ACC112 (cell line): ENCODE data around the gene ARSB.

Experiments used
- H2AFZ ChIP-seq: fragments of 200-600 bp; sonication (generic); one replicate; pipeline ENCODE4 v1.6.0; 2017; ENCODE audit warnings: antibody characterized with exemption, low read length; ENCODE audit not compliant: unreplicated experiment
- H3K27ac ChIP-seq: fragments of 200-600 bp; sonication (generic); 2 replicates; pipeline ENCODE4 v1.5.1; 2014; ENCODE audit warnings: low read depth, mild to moderate bottlenecking, antibody characterized with exemption, low read length, moderate library complexity
- H3K27me3 ChIP-seq: fragments of 200-600 bp; sonication (generic); 2 replicates; pipeline ENCODE4 v1.6.1; 2014; ENCODE audit warnings: mild to moderate bottlenecking, antibody characterized with exemption, low read length, moderate library complexity, mixed read lengths; ENCODE audit not compliant: insufficient read depth
- H3K36me3 ChIP-seq: fragments of 200-600 bp; sonication (generic); 2 replicates; pipeline ENCODE4 v1.6.1; 2016; ENCODE audit warnings: mild to moderate bottlenecking, antibody characterized with exemption, low read length, moderate library complexity, mixed read lengths; ENCODE audit not compliant: insufficient read depth
- H3K4me1 ChIP-seq: fragments of 200-600 bp; sonication (generic); one replicate; pipeline ENCODE4 v1.6.1; 2016; ENCODE audit warnings: low read length, mixed read lengths; ENCODE audit not compliant: insufficient read depth, unreplicated experiment, control insufficient read depth
- H3K4me3 ChIP-seq: fragments of 200-600 bp; sonication (generic); 2 replicates; pipeline ENCODE4 v1.5.1; 2014; ENCODE audit warnings: mild to moderate bottlenecking, low read depth, low read length
- H3K79me2 ChIP-seq: fragments of 200-600 bp; sonication (generic); one replicate; pipeline ENCODE4 v1.6.0; 2016; ENCODE audit warnings: low read length; ENCODE audit not compliant: control insufficient read depth, unreplicated experiment, insufficient read depth

The ARSB gene

GRCh38 chr5:78821536-78822021 is 163.5 kb downstream of the ARSB start:
- H3K4me3 ChIP-seq = no peak overlapping the region
- H3K36me3 ChIP-seq = no peaks in the 10 kb centered on the region
- H3K4me1 ChIP-seq = no peaks in the 10 kb centered on the region
- H2AFZ ChIP-seq = no peak overlapping the region
- H3K27me3 ChIP-seq = no peaks in the 10 kb centered on the region
- no peaks in the 10 kb centered on the region for H3K79me2 ChIP-seq
- no peak overlapping the region for H3K27ac ChIP-seq

GRCh38 chr5:78819707-78820106 is 165.4 kb downstream of the ARSB start:
- Histone ChIP-seq H2AFZ (no peak overlapping the region), H3K4me3 (no peak overlapping the region), H3K79me2 (no peaks in the 10 kb centered on the region), H3K36me3 (no peaks in the 10 kb centered on the region), H3K4me1 (no peaks in the 10 kb centered on the region), H3K27ac (no peak overlapping the region), H3K27me3 (no peaks in the 10 kb centered on the region)

DNA sequence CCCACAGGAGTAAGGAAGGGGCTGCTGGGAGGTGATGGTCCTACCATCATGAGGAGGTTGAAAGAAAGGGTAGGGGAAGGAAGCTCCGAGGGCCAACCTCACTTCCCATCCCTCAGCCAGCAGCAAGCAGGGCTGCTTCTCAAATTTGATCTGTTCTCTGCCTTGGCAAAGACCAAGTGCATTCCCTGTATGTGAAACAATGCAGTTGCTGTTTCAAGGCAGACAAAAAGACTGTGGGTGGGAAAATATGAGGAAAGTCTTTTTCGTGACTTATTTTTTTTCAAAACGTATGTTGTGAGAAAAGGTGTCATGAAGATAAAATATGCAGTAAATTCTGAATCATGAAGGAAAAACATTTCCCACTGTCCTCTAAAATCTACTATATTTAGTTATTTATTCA is 165.9 kb downstream of the ARSB start:
- Histone ChIP-seq H3K27me3 (no peaks in the 10 kb centered on the region), H3K27ac (no peak overlapping the region), H3K4me1 (no peaks in the 10 kb centered on the region), H3K79me2 (no peaks in the 10 kb centered on the region), H3K36me3 (no peaks in the 10 kb centered on the region), H2AFZ (no peak overlapping the region), H3K4me3 (no peak overlapping the region)

DNA sequence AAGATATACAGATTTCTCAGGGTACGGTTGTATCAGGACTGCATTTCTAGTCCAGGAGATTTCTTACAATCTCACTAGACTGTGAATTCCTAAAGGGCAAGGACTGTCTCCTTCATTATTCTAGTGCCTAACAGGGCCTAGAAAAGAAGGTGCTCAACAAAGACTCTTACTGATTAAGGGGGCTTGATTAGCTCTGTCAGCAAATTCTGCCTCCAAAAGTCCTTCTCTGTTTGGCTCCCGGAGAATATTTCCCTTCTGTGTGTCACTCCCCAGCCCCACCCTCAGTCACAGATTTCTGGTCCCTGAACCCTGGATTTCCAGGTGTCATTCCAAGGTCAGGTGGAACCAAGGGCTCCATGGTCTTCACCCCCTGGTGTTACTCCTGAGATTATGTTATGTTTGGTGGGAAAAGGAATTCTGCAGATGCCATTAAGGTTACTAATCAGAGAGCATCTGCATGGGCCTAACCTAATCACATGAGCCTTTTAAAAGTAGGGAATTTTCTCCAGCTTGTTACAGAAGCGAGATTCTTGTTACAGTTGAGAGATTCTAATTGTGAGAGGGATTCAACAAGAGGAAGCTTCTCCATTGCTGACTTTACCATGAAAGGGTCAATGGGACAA is 168.9 kb downstream of the ARSB start:
- H3K27me3 ChIP-seq = no peaks in the 10 kb centered on the region
- H3K36me3 ChIP-seq = no peaks in the 10 kb centered on the region
- no peak overlapping the region for H2AFZ ChIP-seq
- H3K4me3 ChIP-seq = no peak overlapping the region
- H3K4me1 ChIP-seq = no peaks in the 10 kb centered on the region
- H3K27ac ChIP-seq = no peak overlapping the region
- no peaks in the 10 kb centered on the region for H3K79me2 ChIP-seq

GRCh38 chr5:78813906-78814530 is 171.1 kb downstream of the ARSB start:
- Histone ChIP-seq H3K4me1 (no peaks in the 10 kb centered on the region), H3K79me2 (no peaks in the 10 kb centered on the region), H3K4me3 (no peak overlapping the region), H3K27ac (no peak overlapping the region), H3K27me3 (no peaks in the 10 kb centered on the region), H3K36me3 (no peaks in the 10 kb centered on the region), H2AFZ (no peak overlapping the region)

GRCh38 chr5:78813286-78813685 is 171.8 kb downstream of the ARSB start:
- Histone ChIP-seq H3K36me3 (no peaks in the 10 kb centered on the region), H2AFZ (no peak overlapping the region), H3K79me2 (no peaks in the 10 kb centered on the region), H3K27ac (no peak overlapping the region), H3K27me3 (no peaks in the 10 kb centered on the region), H3K4me3 (no peak overlapping the region), H3K4me1 (no peaks in the 10 kb centered on the region)

DNA sequence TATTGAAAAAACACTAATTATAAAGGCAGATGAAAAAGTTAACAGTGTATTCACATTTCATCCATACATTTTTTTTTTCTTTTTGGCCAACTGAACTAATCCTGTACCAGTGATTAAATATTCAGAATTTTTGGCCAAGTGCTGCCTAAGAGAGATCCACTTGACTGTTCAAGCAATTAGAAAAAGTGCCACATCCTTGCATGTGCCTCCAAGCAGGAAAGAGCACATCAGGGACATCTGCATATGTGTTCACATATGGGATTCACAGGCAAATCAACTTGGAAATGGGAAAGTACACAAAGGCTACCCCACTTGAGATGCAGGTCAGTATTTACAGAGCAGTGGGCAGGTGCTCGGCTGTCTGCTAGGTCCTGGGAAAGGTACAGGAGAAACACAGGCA is 173.2 kb downstream of the ARSB start:
- Histone ChIP-seq H3K36me3 (no peaks in the 10 kb centered on the region), H3K4me3 (no peak overlapping the region), H3K27ac (no peak overlapping the region), H3K4me1 (peaks cover 5% of the 10 kb centered on the region), H3K79me2 (no peaks in the 10 kb centered on the region), H3K27me3 (no peaks in the 10 kb centered on the region), H2AFZ (no peak overlapping the region)

GRCh38 chr5:78811121-78811817 is 173.8 kb downstream of the ARSB start:
- H2AFZ ChIP-seq = no peak overlapping the region
- H3K27me3 ChIP-seq = no peaks in the 10 kb centered on the region
- H3K36me3 ChIP-seq = no peaks in the 10 kb centered on the region
- H3K27ac ChIP-seq = no peak overlapping the region
- H3K79me2 ChIP-seq = no peaks in the 10 kb centered on the region
- peaks cover 11% of the 10 kb centered on the region for H3K4me1 ChIP-seq
- no peak overlapping the region for H3K4me3 ChIP-seq

- Histone ChIP-seq H3K79me2 (no peaks in the 10 kb centered on the region), H3K4me3 (no peak overlapping the region), H2AFZ (no peak overlapping the region), H3K27me3 (no peaks in the 10 kb centered on the region), H3K36me3 (no peaks in the 10 kb centered on the region), H3K27ac (no peak overlapping the region), H3K4me1 (peaks cover 13% of the 10 kb centered on the region)
Observed at GRCh38 chr5:78810098-78810920, 174.8 kb downstream of the ARSB start.

DNA sequence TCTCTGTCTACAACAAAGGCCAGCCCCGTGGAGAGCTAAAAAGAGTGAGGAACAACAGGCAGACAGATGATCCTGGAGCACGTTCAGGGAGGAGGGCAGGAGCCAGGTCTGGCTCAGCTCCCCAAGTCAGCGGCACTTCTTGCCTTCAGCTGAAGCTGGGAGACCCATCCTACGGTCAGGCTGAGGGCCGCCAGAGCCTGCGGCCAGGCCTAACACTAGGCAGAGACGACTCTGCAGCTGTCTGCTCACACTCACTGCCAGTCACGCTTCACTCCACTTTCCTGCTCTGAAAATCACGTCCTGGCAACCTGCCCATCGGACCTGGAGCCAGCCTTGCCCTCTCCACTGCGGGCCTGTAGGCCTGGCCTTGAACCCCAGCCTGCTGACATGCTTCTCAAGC is 175.7 kb downstream of the ARSB start:
- Histone ChIP-seq H3K27ac (no peak overlapping the region), H3K27me3 (no peaks in the 10 kb centered on the region), H3K4me3 (no peak overlapping the region), H3K4me1 (peaks cover 13% of the 10 kb centered on the region), H2AFZ (no peak overlapping the region), H3K79me2 (no peaks in the 10 kb centered on the region), H3K36me3 (no peaks in the 10 kb centered on the region)
